Esophagus muscularis mucosa (tissue), 4 donors: ENCODE measurements around the gene TWF2. TPM values are rescaled to one million over a fixed set of nuclear protein-coding genes. Genes with fewer than 3 reads are reported as not detected.

ENCODE experiments used
- DNase-seq: peaks from one replicate; pipeline ENCODE4 v3.0.0-alpha.2; 2017; ENCODE audit errors: extremely low spot score
- H3K27ac ChIP-seq, 4 donors: fragments of 200-600 bp; sonication (generic); replicated peaks in 1 of 4; 1 replicate in 3 of 4; 2 replicates in 1 of 4; pipeline ENCODE4 v1.5.1; 2016 to 2019; ENCODE audit warnings: mild to moderate bottlenecking in 1 of 4
- H3K27me3 ChIP-seq, 4 donors: fragments of 200-600 bp; sonication (generic); one replicate each; pipeline versions ENCODE4 v1.5.1 to v1.6.0; 2016 to 2019
- H3K36me3 ChIP-seq, 4 donors: fragments of 200-600 bp; sonication (generic); one replicate each; pipeline ENCODE4 v1.5.1; 2016 to 2019
- H3K4me1 ChIP-seq, 4 donors: fragments of 200-600 bp; sonication (generic); one replicate each; pipeline ENCODE4 v1.5.1; 2016 to 2019
- H3K4me3 ChIP-seq, 4 donors: fragments of 200-600 bp; sonication (generic); 1 replicate in 2 of 4; 2 replicates in 2 of 4; pipeline ENCODE4 v1.5.1; 2016 to 2019; ENCODE audit warnings: mild to moderate bottlenecking in 4 of 4, moderate library complexity in 1 of 4
- H3K9me3 ChIP-seq, 4 donors: fragments of 200-600 bp; sonication (generic); 1 replicate in 3 of 4; 2 replicates in 1 of 4; pipeline ENCODE4 v1.5.1; 2016 to 2019
- CTCF ChIP-seq, 3 experiments: fragments of 200-600 bp in 2 of 3; fragments of 450-650 bp in 1 of 3; sonication (generic) in 2 of 3; IDR thresholded peaks; one replicate each; pipeline ENCODE4 v1.5.1; 2017 to 2019; ENCODE audit warnings: antibody characterized with exemption in 3 of 3, mild to moderate bottlenecking in 2 of 3, moderate library complexity in 1 of 3
- EP300 ChIP-seq: sonication (generic); formaldehyde crosslinking; IDR thresholded peaks from one replicate; pipeline ENCODE4 v1.6.1; 2017; ENCODE audit warnings: antibody characterized with exemption
- POLR2A ChIP-seq: fragments of 450-650 bp; IDR thresholded peaks from one replicate; pipeline ENCODE4 v1.6.1; 2017; ENCODE audit warnings: antibody characterized with exemption, moderate library complexity, mild to moderate bottlenecking, low read depth
- POLR2AphosphoS5 ChIP-seq, 2 donors: sonication (generic); formaldehyde crosslinking; IDR thresholded peaks; one replicate each; pipeline ENCODE4 v1.6.1; 2017; ENCODE audit warnings: antibody characterized with exemption in 2 of 2
- WGBS: methylation state at CpG from one replicate; pipeline ENCODE4 v1.1.5; 2018; 5-methylcytosine and 5-hydroxymethylcytosine counted together
- intact Hi-C: fragments of 100-400 bp; cut with DNase I; formaldehyde crosslinking; loops from one replicate; pipeline ENCODE4 v1.15.1; 2023
- total RNA-seq, 4 donors: library from RNA; depleted of rRNA; stranded (reverse); fragments of >200 nt; gene quantifications; one replicate each; pipeline versions ENCODE4 v1.1.0 to v1.2.1, GENCODE V29; 2016

The TWF2 gene
- total RNA-seq, 4 donors from 2014 or later = 66.4 to 89.5 (median 79.9) TPM

GRCh38 chr3:52231502-52232278 is 7.3 kb downstream of the TWF2 start:
- peaks cover 28 to 53% (median 50%) of the 10 kb centered on the region in 4 donors for H3K4me1 ChIP-seq
- peaks cover 28 to 80% (median 62%) of the 10 kb centered on the region in 4 donors for H3K36me3 ChIP-seq
- H3K9me3 ChIP-seq = no peaks in the 10 kb centered on the region
- no peak overlapping the region for H3K4me3 ChIP-seq
- DNase-seq = no peak
- no peak overlapping the region for H3K27ac ChIP-seq
- WGBS = 66% methylated on average over 19 of the region's 34 CpGs
- intact Hi-C loops = loop anchor here (2.0 kb wide), 1 partner anchor 105 kb away; no protein-coding TSS in a partner anchor
- no peaks in the 10 kb centered on the region for H3K27me3 ChIP-seq
- TF ChIP-seq POLR2A (no peak), CTCF (IDR thresholded peaks at IDR 0.05) (peak in 2 of 3 experiments; percentile 80 to 90), EP300 (no peak), POLR2AphosphoS5 (IDR thresholded peaks at IDR 0.05) (peak; percentile 63 to 68)

- H3K27me3 ChIP-seq = no peaks in the 10 kb centered on the region
- 87% methylated on average over 3 of the region's 16 CpGs for WGBS
- H3K4me3 ChIP-seq = no peak overlapping the region
- H3K4me1 ChIP-seq = peaks cover 21 to 46% (median 43%) of the 10 kb centered on the region in 4 donors
- intact Hi-C loops = loop anchor here (2.0 kb wide), 1 partner anchor 106 kb away; no protein-coding TSS in a partner anchor
- H3K36me3 ChIP-seq = peaks cover 28 to 80% (median 62%) of the 10 kb centered on the region in 4 donors
- H3K27ac ChIP-seq = no peak overlapping the region
- TF ChIP-seq POLR2AphosphoS5 (IDR thresholded peaks at IDR 0.05) (no peak), CTCF (IDR thresholded peaks at IDR 0.05) (no peak), POLR2A (no peak), EP300 (no peak)
- H3K9me3 ChIP-seq = no peaks in the 10 kb centered on the region
- DNase-seq = no peak
Observed at GRCh38 chr3:52230889-52231499, 8.0 kb downstream of the TWF2 start.

- H3K27ac ChIP-seq = no peak overlapping the region
- WGBS = 84% methylated on average over 5 of the region's 6 CpGs
- intact Hi-C loops = loop anchor here (2.0 kb wide), 1 partner anchor 106 kb away; no protein-coding TSS in a partner anchor
- H3K9me3 ChIP-seq = no peaks in the 10 kb centered on the region
- TF ChIP-seq CTCF (IDR thresholded peaks at IDR 0.05) (no peak), POLR2A (no peak), POLR2AphosphoS5 (IDR thresholded peaks at IDR 0.05) (no peak), EP300 (no peak)
- no peak overlapping the region for H3K4me3 ChIP-seq
- peaks cover 16 to 41% (median 38%) of the 10 kb centered on the region in 4 donors for H3K4me1 ChIP-seq
- no peak for DNase-seq
- H3K36me3 ChIP-seq = peaks cover 28 to 80% (median 62%) of the 10 kb centered on the region in 4 donors
- H3K27me3 ChIP-seq = no peaks in the 10 kb centered on the region
Observed at GRCh38 chr3:52230461-52230860, 8.5 kb downstream of the TWF2 start.

- H3K4me1 ChIP-seq = peaks cover 15 to 33% (median 30%) of the 10 kb centered on the region in 4 donors
- no peak overlapping the region for H3K27ac ChIP-seq
- no peak for TF ChIP-seq CTCF (IDR thresholded peaks at IDR 0.05)
- TF ChIP-seq POLR2AphosphoS5 (IDR thresholded peaks at IDR 0.05) = no peak
- TF ChIP-seq EP300 = no peak
- TF ChIP-seq POLR2A = no peak
- no peak for DNase-seq
- no peaks in the 10 kb centered on the region for H3K27me3 ChIP-seq
- no peaks in the 10 kb centered on the region for H3K9me3 ChIP-seq
- peaks cover 28 to 74% (median 59%) of the 10 kb centered on the region in 4 donors for H3K36me3 ChIP-seq
- H3K4me3 ChIP-seq = no peak overlapping the region
- 93% methylated on average over 8 of the region's 13 CpGs for WGBS
- intact Hi-C loops = loop anchor here (2.0 kb wide), 1 partner anchor 107 kb away; no protein-coding TSS in a partner anchor
Observed at GRCh38 chr3:52229656-52230055, 9.3 kb downstream of the TWF2 start.
